HFFc6 (cell line): ENCODE data around the gene YOD1. TPM values are rescaled to one million over a fixed set of nuclear protein-coding genes. Genes with fewer than 3 reads are reported as not detected.

ENCODE experiments used
- DNase-seq: peaks from one replicate; pipeline ENCODE4 v3.0.0-alpha.2; 2018
- H3K27ac Mint-ChIP-seq: 2 replicates; pipeline ENCODE4 v1.8.0; 2020; ENCODE audit warnings: mild to moderate bottlenecking, mixed read lengths
- H3K27me3 Mint-ChIP-seq: 2 replicates; pipeline ENCODE4 v1.8.0; 2021; ENCODE audit warnings: mild to moderate bottlenecking, moderate library complexity, mixed read lengths; ENCODE audit not compliant: insufficient read depth
- H3K36me3 Mint-ChIP-seq: 2 replicates; pipeline ENCODE4 v1.8.0; 2021; ENCODE audit warnings: low read depth, mixed read lengths
- H3K4me1 Mint-ChIP-seq: 2 replicates; pipeline ENCODE4 v1.8.0; 2020; ENCODE audit warnings: low read depth, mixed read lengths
- H3K4me3 Mint-ChIP-seq: 2 replicates; pipeline ENCODE4 v1.8.0; 2020; ENCODE audit warnings: mild to moderate bottlenecking, moderate library complexity, mixed read lengths
- H3K9me3 Mint-ChIP-seq: 2 replicates; pipeline ENCODE4 v1.8.0; 2020; ENCODE audit warnings: mild to moderate bottlenecking, mixed read lengths
- CTCF ChIP-seq: fragments of 200-600 bp; sonication (generic); IDR thresholded peaks from 2 replicates; pipeline ENCODE4 v1.5.0; 2021; ENCODE audit warnings: antibody characterized with exemption, mild to moderate bottlenecking
- total RNA-seq, 6 experiments: library from RNA; stranded (reverse); fragmentation: NEBNext Ultra II Directional; extraction: Animal tissue kit (Norgen Biotek cat#: 25700); gene quantifications; 2 replicates in 1 of 6; 3 replicates in 5 of 6; pipeline ENCODE4 v1.2.3, GENCODE V29; 2021

Gene YOD1
- total RNA-seq, 6 experiments from 2014 or later: 6.5 to 10.6 (median 7.1) TPM

- Mint-ChIP-seq H3K4me1 (peaks cover 69% of the 10 kb centered on the region), H3K36me3 (0 out of 2 replicates have a peak, but pooled peaks cover 5% of the 10 kb centered on the region), H3K27ac (peak overlapping the region; percentile 44; the same call in 1 of the 2 replicates), H3K27me3 (no peaks in the 10 kb centered on the region; the same call in 1 of the 2 replicates), H3K4me3 (no peak overlapping the region), H3K9me3 (no peaks in the 10 kb centered on the region)
- TF ChIP-seq CTCF: no peak
- DNase-seq: no peak
Measured at GRCh38 chr1:207029701-207030521, 21.1 kb downstream of the YOD1 start.

- DNase-seq: no peak
- Mint-ChIP-seq H3K27me3 (no peaks in the 10 kb centered on the region; the same call in 1 of the 2 replicates), H3K4me1 (peaks cover 78% of the 10 kb centered on the region), H3K27ac (peak overlapping the region; percentile 49; the same call in 1 of the 2 replicates), H3K36me3 (0 out of 2 replicates have a peak, but pooled peaks cover 5% of the 10 kb centered on the region), H3K9me3 (no peaks in the 10 kb centered on the region), H3K4me3 (no peak overlapping the region; the same call in 1 of the 2 replicates)
- TF ChIP-seq CTCF: no peak
Measured at GRCh38 chr1:207028884-207029650, 21.9 kb downstream of the YOD1 start.

GRCh38 chr1:207027921-207028320 lies 23.1 kb downstream of the YOD1 start:
- no peak overlapping the region for H3K4me3 Mint-ChIP-seq
- no peak overlapping the region for H3K27ac Mint-ChIP-seq
- no peaks in the 10 kb centered on the region for H3K9me3 Mint-ChIP-seq
- DNase-seq: no peak
- TF ChIP-seq CTCF: no peak
- H3K27me3 Mint-ChIP-seq: no peaks in the 10 kb centered on the region; the same call in 1 of the 2 replicates
- peaks cover 87% of the 10 kb centered on the region for H3K4me1 Mint-ChIP-seq
- 0 out of 2 replicates have a peak, but pooled peaks cover 5% of the 10 kb centered on the region for H3K36me3 Mint-ChIP-seq

GRCh38 chr1:207027206-207027777 lies 23.7 kb downstream of the YOD1 start:
- Mint-ChIP-seq H3K9me3 (no peaks in the 10 kb centered on the region), H3K4me3 (peak overlapping the region; percentile 22), H3K27ac (peak overlapping the region; percentile 86), H3K36me3 (0 out of 2 replicates have a peak, but pooled peaks cover 5% of the 10 kb centered on the region), H3K4me1 (peaks cover 81% of the 10 kb centered on the region), H3K27me3 (no peaks in the 10 kb centered on the region; the same call in 1 of the 2 replicates)
- DNase-seq: peak; percentile 60
- no peak for TF ChIP-seq CTCF

- Mint-ChIP-seq H3K27ac (peak overlapping the region; percentile 86), H3K36me3 (0 out of 2 replicates have a peak, but pooled peaks cover 5% of the 10 kb centered on the region), H3K4me3 (peak overlapping the region; percentile 70), H3K27me3 (no peaks in the 10 kb centered on the region; the same call in 1 of the 2 replicates), H3K4me1 (peaks cover 85% of the 10 kb centered on the region), H3K9me3 (no peaks in the 10 kb centered on the region)
- no peak for TF ChIP-seq CTCF
- peak; percentile 54 for DNase-seq
Measured at GRCh38 chr1:207026104-207026534, 24.9 kb downstream of the YOD1 start.
